Progenitor cell of endocrine pancreas (in vitro differentiated cells): Measurements from ENCODE around the gene PLEKHO2. TPM values are rescaled to one million over a fixed set of nuclear protein-coding genes. Genes with fewer than 3 reads are reported as not detected.
"Not testable (repeated sequence)": the region's sequence is repeated elsewhere in the genome, so short reads cannot be mapped to it uniquely, and the experiment has no call there.

Experiments used
- DNase-seq: peaks from one replicate; pipeline ENCODE4 v3.0.0; 2021; ENCODE audit warnings: low spot score; ENCODE audit not compliant: unreplicated experiment
- H3K27ac Mint-ChIP-seq: 2 replicates; pipeline ENCODE4 v1.8.0; 2021; ENCODE audit warnings: mild to moderate bottlenecking, moderate library complexity, mixed read lengths
- H3K27me3 Mint-ChIP-seq: 2 replicates; pipeline ENCODE4 v1.8.0; 2021; ENCODE audit warnings: mixed read lengths
- H3K36me3 Mint-ChIP-seq: 2 replicates; pipeline ENCODE4 v1.8.0; 2022; ENCODE audit warnings: mixed read lengths; ENCODE audit not compliant: insufficient read depth
- H3K4me1 Mint-ChIP-seq: 2 replicates; pipeline ENCODE4 v1.8.0; 2021; ENCODE audit warnings: low read depth, mixed read lengths
- H3K4me3 Mint-ChIP-seq: 2 replicates; pipeline ENCODE4 v1.8.0; 2021; ENCODE audit warnings: low read depth, mild to moderate bottlenecking, moderate library complexity, mixed read lengths
- H3K9me3 Mint-ChIP-seq: 2 replicates; pipeline ENCODE4 v1.8.0; 2021; ENCODE audit warnings: low read depth, mixed read lengths
- CTCF ChIP-seq: fragments of 200-600 bp; sonication (generic); IDR thresholded peaks from one replicate; pipeline ENCODE4 v1.5.0; 2021; ENCODE audit warnings: antibody characterized with exemption, mild to moderate bottlenecking; ENCODE audit not compliant: unreplicated experiment
- long read RNA-seq: library from polyadenylated mRNA; unstranded; transcript quantifications from one replicate; pipeline ENCODE4 v2.0.0, GENCODE V29; 2020
- total RNA-seq: library from RNA; stranded (reverse); gene quantifications from 2 replicates; pipeline ENCODE4 v1.2.1, GENCODE V29; 2021

PLEKHO2 gene, protein sequence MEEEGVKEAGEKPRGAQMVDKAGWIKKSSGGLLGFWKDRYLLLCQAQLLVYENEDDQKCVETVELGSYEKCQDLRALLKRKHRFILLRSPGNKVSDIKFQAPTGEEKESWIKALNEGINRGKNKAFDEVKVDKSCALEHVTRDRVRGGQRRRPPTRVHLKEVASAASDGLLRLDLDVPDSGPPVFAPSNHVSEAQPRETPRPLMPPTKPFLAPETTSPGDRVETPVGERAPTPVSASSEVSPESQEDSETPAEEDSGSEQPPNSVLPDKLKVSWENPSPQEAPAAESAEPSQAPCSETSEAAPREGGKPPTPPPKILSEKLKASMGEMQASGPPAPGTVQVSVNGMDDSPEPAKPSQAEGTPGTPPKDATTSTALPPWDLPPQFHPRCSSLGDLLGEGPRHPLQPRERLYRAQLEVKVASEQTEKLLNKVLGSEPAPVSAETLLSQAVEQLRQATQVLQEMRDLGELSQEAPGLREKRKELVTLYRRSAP
- 9.1 and 9.6 TPM in 2 replicates for total RNA-seq
- long read RNA-seq, partial matches to known transcripts: 0 of 1 reads
- long read RNA-seq, other reads (novel, unspliced or antisense): 0 of 1 reads

- peak; percentile 81 for DNase-seq
- Mint-ChIP-seq H3K4me3 (peak within 1 kb of the TSS; percentile 83), H3K27me3 (peaks cover 22% of the 10 kb centered on the region)
Observed at GRCh38 chr15:64841344-64842095, at the start of gene PLEKHO2. Gene PLEKHO2 (plus strand): TSS chr15:64841915. CDS start chr15:64842017, 102 bp downstream.

DNA sequence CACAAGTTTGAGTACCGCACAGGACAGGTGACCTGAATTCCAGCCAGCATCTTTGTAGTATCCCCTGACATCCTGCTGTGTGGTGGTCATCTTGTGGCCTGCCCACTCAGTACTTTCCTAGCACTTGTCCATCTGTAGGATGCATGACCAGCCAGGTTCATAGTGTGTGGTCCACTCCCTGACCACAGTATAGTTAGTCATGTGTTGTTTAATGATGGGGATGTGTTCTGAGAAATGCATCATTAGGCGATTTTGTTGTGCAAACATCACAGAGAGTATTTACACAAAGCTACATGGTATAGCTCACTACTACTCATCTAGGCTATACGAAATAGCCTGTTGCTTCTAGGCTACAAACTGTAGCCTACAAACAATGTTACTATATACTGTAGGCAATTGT, 49.4 kb upstream of the PLEKHO2 start:
- TF ChIP-seq CTCF: no peak
- Mint-ChIP-seq H3K9me3 (no peaks in the 10 kb centered on the region), H3K4me1 (no peaks in the 10 kb centered on the region), H3K27me3 (no peaks in the 10 kb centered on the region), H3K27ac (no peak overlapping the region), H3K36me3 (no peaks in the 10 kb centered on the region), H3K4me3 (no peak overlapping the region)
- no peak for DNase-seq

More at GRCh38 chr15:64841344-64842095, at the start of gene PLEKHO2:
- H3K4me1 Mint-ChIP-seq: peaks cover 18% of the 10 kb centered on the region
- no peaks in the 10 kb centered on the region for H3K9me3 Mint-ChIP-seq
- no peaks in the 10 kb centered on the region for H3K36me3 Mint-ChIP-seq
- H3K27ac Mint-ChIP-seq: peak within 1 kb of the TSS; percentile 88
- peak; percentile 33 for TF ChIP-seq CTCF

GRCh38 chr15:64795299-64795698, 46.4 kb upstream of the PLEKHO2 start:
- H3K27me3 Mint-ChIP-seq, H3K27ac Mint-ChIP-seq, H3K9me3 Mint-ChIP-seq, H3K36me3 Mint-ChIP-seq, H3K4me1 Mint-ChIP-seq, DNase-seq, H3K4me3 Mint-ChIP-seq: not testable (repeated sequence)

DNA sequence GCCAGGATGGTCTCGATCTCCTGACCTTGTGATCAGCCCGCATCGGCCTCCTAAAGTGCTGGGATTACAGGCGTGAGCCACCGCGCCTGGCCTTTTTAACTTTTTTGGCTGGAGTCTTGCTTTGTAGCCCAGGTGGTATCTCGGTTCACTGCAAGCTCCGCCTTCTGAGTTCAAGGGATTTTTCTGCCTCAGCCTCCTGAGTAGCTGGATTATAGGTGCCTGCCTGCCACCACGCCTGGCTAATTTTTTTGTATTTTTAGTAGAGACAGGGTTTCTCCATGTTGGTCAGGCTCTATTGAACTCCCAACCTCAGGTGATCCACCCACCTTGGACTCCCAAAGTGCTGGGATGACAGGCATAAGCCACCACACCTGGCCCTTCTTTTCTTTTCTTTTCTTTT, 45.8 kb upstream of the PLEKHO2 start:
- not testable (repeated sequence) for H3K27me3 Mint-ChIP-seq, H3K4me3 Mint-ChIP-seq, H3K27ac Mint-ChIP-seq, DNase-seq, H3K4me1 Mint-ChIP-seq, H3K36me3 Mint-ChIP-seq, H3K9me3 Mint-ChIP-seq

DNA sequence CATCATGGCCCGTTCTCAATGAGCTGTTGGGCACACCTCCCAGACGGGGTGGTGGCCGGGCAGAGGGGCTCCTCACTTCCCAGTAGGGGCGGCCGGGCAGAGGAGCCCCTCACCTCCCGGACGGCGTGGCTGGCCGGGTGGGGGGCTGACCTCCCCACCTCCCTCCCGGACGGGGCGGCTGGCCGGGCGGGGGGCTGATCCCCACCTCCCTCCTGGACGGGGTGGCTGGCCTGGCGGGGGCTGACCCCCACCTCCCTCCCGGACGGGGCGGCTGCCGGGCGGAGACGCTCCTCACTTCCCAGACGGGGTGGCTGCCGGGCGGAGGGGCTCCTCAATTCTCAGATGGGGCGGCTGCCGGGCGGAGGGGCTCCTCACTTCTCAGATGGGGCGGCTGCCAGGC, 42.8 kb upstream of the PLEKHO2 start:
- H3K4me1 Mint-ChIP-seq, DNase-seq, H3K27me3 Mint-ChIP-seq, H3K27ac Mint-ChIP-seq, H3K4me3 Mint-ChIP-seq, H3K36me3 Mint-ChIP-seq, H3K9me3 Mint-ChIP-seq: not testable (repeated sequence)

DNA sequence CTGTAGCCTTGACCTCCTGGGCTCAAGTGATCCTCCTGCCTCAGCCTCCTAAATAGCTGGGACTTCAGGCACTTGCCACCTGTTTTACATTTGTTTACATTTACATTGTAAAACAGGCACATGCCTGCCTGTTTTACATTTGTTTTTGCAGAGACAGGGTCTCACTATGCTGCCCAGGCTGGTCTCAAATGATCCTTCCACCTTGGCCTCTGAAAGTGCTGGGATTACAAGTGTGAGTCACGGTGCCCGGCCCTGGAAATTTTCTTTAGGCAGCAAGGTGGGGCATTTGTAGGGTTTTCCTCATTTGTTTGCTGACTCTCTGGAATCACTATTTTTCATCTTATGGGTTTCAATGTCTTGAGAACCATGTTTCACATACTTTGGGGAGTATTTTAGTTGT, 41.2 kb upstream of the PLEKHO2 start:
- H3K9me3 Mint-ChIP-seq: peaks cover 5% of the 10 kb centered on the region
- no peaks in the 10 kb centered on the region for H3K27me3 Mint-ChIP-seq
- H3K36me3 Mint-ChIP-seq: no peaks in the 10 kb centered on the region
- no peak overlapping the region for H3K4me3 Mint-ChIP-seq
- no peak overlapping the region for H3K27ac Mint-ChIP-seq
- no peak for TF ChIP-seq CTCF
- no peak for DNase-seq
- H3K4me1 Mint-ChIP-seq: no peaks in the 10 kb centered on the region
